NCI-H1092 (cell line): ENCODE data around the gene UGT1A10.
"Not testable (repeated sequence)": the region's sequence is repeated elsewhere in the genome, so short reads cannot be mapped to it uniquely, and the experiment has no call there.

Experiments
- DNase-seq: peaks from one replicate; lab custom pipeline; 2025; lab: John Stamatoyannopoulos, UW

UGT1A10 gene

DNA sequence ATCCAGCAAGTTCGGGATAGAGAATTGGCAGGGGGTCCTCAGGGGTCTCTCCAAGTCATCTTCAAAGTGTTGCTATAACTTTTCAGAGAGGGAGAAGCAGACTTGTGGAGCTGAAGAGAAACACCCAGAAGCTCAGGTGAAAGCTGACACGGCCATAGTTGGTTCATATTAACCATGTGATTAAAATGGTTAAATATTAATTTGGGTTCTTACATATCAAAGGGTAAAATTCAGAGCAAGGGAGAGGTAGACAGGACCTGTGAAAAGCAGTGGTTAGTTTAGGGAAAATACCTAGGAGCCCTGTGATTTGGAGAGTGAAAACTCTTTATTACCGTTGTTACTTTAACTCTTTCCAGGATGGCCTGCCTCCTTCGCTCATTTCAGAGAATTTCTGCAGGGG lies 56.4 kb downstream of the UGT1A10 start, which contains the start of gene UGT1A6:
TSS of gene UGT1A6 (plus strand) at position 243 of the 400 bp plus-strand sequence. CDS start at position 358, 115 bp downstream.
- no peak for DNase-seq

DNA sequence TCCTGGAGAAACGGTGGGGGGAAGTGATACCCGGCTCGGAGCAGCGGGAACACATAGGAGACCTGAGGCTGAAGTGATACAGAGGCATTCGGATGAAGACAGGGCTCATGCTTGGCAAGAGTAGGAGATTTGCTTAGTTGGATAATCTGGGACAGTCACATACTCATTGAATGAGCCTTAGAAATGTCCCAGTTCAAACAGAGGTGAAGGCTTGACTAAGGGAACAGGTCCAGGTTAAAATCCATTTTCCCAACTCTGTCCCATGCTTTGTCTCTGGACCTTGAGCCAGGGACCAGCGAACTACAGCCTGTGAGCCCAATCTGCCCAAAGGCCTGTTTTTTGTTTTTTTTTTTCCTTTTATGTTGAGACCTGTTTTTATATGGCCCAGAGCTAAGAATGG lies 57.7 kb downstream of the UGT1A10 start:
- DNase-seq = no peak

DNA sequence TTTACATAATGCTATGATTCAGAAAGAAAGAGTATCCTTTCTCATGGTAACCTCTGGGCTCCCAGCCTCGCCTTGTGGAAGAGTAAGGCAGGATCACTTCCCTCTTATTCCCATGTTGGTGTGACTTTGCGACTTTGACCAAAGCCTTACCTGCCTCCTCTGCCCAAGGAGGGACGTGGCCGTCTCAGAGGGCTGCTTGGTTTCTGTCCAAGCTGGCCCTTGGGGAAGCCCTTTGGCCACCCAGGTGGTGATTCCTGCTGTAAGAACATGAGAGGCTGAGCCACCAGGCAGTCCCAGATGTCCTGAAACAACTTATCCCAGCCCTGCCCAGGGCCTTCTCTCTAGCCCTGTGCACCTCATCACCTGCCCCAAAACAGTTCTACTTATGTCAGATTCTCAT lies 62.5 kb downstream of the UGT1A10 start:
- DNase-seq = no peak

DNA sequence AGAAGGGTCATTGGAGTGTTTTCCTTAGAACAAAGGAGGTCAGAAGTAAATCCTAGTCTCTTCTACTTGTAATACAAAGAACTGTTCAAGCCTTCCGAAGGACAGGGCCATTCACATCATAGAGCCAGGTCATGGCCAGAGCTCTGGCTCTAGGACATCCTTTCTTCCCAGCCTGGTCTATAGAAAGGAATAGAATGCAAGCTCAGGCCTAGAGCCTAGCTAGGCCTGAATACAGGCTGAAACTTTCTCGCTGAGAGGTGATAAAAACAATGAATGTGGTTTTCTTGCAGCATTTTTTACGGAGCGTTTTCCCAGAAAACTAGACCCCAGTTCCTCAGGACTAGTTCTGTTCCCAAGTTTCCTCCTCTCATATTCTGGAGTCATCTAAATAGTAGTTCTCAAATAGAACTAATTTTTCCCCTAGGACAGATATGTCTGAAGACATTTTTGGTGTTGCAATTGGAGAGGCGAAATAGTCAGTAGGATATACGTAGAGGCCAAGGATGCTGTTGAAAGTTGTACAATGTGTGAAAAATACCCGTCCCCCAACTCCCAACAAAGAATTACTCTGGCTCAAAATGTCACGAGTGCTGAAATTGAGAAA lies 63.3 kb downstream of the UGT1A10 start:
- DNase-seq = no peak

DNA sequence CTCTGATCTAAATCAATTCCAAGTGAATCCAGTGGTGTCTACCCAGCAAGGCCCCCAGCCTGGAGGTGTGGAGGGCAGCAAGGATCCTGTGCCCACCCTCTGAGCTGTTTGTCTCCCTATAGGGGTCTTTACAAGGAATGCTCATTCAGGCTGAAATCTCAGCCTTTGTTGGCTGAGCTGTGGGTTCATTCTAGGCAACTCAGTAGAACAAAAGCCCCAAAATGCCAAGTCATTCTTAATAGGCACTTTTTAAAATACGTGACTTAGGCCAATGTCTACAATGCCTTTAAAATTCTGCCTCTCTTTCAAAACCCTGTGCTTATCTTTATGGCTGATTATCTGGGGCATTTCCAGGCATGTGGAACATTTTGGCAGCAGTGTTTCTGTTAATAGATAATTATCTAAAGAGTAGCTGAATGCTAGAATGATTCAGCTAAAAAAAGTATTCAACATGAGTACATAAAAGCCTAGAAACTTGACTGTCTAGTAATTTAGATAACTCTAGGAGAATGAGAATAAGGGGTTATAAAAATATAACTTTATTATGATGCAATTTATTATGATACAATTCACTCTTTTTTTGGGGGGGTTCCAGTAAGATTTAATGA lies 63.9 kb downstream of the UGT1A10 start:
- DNase-seq = no peak

DNA sequence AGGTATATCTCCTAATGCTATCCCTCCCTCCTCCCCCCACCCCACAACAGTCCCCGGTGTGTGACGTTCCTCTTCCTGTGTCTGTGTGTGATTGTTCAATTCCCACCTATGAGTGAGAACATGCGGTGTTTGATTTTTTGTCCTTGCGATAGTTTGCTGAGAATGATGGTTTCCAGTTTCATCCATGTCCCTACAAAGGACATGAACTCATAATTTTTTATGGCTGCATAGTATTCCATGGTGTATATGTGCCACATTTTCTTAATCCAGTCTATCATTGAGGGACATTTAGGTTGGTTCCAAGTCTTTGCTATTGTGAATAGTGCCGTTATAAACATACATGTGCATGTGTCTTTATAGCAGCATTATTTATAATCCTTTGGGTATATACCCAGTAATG lies 64.6 kb downstream of the UGT1A10 start:
- not testable (repeated sequence) for DNase-seq

DNA sequence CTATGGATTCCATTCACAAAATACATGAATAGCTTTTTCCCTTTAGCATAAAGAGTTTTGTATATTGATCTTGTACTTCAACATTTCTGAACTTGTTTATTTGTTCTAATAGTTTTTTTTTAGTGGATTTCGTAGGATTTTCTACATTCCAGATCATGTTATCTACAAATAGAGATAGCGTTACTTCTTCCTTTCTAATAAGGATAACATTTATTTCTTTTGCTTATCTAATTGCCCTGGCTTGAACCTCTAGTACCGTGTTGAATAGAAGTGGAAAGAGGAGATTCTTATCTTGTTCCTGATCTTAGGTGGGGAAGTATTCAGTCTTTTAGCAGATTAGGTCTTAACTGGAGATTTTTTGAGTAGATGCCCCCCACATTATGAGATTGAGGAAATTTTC lies 66.0 kb downstream of the UGT1A10 start:
- no peak for DNase-seq

DNA sequence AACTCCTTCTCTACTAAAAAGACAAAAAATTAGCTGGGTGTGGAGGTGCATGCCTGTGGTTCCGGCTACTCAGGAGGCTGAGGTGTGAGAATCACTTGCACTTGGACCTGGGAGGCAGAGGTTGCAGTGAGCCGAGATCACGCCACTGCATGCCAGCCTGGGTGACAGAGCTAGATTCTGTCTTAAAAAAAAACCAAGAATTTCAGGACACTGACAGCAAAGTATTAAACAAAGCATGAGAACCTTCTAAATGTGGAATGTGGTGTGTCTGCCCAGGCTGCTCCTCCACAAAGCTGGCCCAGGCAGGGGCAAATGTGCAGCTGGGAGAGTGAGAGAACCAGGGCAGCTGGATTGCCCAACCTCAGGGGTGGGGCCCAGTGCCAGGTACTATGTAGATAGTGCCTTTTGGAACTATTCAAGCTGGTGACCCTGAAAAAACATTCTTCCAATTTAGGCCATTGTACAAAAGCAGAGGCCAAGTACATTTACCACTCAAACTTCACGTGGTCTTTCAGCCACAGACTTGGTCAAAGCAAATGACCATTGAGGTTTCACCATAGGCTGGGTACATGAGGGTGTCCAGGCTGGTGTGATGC lies 69.8 kb downstream of the UGT1A10 start:
- DNase-seq = no peak

DNA sequence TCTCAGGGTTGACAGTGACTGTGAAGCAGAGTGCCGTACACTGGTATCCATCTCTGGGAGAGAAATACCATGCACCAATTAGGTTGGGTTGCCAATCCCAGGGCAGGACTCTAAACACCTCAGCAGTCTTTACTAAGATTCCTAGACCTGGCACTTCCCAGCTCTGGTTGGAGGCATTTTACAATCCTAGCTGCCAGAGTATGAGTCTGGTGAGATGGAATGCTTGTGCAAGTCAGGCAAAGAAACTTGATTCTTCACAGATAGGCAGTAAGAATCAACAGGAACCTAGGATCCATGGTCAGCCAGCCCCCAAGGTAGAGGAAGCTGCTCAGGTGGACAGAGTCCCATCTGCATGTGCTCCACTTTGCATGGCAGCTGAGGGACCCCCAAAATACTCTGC lies 70.5 kb downstream of the UGT1A10 start:
- DNase-seq = no peak

DNA sequence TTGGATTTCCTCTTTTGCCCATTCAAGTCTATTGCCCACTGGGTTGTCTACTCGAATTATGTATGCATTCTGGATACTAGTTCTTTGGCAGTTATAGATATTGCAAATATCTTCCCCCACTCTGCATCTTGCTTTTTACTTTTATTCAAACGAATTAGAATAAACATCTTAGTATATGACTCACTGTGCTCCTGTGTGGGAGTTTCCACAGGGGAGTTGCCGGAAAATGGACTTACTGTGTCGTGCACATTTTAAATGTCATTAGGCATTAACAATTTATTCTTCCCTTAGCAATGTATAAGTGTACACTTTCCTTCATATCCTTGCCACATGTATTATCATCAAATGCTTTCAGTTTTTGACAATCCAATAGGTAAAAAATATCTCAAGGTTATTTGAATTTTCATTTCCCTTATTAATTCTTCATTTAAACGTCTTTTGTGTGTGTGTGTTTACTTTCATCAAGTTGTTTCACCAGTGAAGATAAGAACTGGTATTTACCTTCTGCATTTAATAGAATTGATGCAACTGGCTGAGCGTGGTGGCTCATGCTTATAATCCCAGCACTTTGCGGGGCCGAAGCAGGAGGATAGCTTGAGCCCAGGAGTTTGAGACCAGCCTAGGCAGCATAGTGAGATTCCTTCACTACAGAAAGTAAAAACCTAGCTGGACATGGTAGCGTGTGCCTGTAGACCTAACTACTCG lies 71.8 kb downstream of the UGT1A10 start:
- DNase-seq = no peak

DNA sequence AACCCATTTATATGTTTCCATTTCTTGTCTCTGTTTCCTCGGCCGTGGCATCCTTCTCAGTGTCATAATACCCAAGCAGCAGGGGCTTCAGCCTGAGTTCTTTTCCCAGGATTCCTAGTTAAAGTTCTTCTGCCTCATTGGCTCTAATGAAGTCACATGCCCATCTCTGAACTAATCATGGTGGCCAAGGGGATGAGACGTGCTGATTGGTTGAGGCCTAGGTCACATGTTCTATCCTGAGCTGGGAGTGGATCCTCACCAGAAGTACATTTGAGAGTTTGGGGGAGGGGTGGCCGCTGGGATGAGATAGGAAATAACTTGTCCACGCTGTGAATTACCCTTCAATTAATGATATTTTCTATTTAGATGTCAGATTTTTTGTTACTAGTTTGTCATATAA lies 72.7 kb downstream of the UGT1A10 start:
- no peak for DNase-seq

DNA sequence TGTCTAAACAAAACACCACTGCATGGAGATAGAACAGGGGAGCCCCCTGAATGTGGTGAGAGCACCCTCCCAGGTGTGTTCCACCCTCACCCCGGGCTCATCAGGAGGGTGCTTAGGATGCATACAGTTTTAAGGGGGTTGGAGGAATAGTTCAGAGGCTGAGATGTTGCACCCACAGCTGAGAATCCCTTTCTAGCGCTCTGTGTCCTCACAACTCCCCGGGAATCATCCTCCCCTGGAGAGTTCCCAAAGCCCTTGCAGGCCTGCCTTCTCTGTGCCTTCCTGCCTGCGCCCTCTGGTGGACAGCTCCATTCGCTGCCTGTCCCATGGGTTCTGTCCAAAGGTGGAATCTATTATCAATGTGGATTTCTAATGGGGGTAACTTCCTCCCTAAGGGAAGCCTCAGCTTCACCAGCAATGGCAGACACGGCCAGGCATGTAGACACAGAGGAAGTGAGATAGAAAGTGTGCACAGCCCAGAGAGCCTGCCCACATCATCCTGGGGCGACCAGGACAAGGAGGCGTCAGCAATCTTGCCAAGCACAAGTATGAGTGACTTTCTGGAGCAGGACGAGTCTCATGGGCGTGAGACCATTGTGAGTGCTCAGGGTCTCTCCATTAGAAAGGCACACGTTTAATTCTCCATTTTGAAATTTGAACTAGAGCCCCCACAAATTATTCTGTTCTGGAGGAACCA lies 75.2 kb downstream of the UGT1A10 start:
- DNase-seq = peak; percentile 61

DNA sequence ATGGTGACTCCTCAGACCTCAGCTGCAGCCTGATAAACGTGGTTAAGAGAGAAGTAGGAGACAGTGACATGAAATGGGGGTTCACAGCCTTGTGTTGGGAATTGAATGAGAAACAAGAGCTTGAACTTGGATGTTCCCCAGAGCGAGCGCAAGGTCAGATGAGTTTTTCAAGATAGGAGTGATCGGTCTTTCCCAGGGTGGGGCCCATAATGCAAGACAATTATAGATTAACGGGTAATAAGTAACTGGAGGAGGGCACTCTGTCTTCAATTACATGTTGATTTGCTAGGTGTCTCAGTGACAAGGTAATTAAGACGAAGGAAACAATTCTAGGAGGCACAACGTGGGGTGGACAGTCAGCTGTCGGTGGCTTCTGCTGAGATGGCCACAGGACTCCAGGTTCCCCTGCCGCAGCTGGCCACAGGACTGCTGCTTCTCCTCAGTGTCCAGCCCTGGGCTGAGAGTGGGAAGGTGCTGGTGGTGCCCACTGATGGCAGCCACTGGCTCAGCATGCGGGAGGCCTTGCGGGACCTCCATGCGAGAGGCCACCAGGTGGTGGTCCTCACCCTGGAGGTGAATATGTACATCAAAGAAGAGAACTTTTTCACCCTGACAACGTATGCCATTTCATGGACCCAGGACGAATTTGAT lies 76.5 kb downstream of the UGT1A10 start, which contains the start of gene UGT1A5:
TSS of gene UGT1A5 (plus strand) at position 297 of the 651 bp plus-strand sequence. CDS start at position 382, 85 bp downstream.
- DNase-seq = no peak

DNA sequence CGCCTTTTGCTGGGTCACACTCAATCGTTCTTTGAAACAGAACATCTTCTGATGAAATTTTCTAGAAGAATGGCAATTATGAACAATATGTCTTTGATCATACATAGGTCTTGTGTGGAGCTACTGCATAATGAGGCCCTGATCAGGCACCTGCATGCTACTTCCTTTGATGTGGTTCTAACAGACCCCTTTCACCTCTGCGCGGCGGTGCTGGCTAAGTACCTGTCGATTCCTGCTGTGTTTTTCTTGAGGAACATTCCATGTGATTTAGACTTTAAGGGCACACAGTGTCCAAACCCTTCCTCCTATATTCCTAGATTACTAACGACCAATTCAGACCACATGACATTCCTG lies 77.0 kb downstream of the UGT1A10 start:
- no peak for DNase-seq

DNA sequence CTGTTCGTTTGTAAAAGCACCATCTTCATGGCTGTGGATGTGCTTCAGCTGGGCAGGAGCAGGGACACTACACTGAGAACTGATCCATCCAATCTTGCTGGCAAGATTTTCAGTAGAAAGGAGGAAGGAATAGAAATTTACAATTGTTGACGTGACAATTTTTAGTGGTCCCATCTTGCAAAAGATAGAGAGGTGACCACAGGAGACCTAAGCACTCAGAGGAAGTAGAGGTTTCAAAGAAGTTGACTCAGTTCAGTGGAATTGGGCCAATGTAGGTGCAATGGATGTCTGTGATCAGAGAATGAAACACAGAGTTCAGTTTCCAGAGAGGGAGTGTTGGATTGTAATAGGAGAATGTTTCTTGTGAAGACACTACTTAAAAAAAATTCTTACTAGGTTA lies 77.9 kb downstream of the UGT1A10 start:
- no peak for DNase-seq

DNA sequence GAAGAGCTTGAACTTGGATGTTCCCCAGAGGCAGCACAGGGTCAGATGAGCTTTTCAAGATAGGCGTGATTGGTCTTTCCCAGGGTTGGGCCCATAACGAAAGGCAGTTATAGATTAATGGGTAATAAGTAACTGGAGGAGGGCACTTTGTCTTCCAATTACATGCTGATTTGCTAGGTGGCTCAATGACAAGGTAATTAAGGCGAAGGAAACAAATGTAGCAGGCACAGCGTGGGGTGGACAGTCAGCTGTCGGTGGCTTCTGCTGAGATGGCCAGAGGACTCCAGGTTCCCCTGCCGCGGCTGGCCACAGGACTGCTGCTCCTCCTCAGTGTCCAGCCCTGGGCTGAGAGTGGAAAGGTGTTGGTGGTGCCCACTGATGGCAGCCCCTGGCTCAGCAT lies 82.3 kb downstream of the UGT1A10 start, which contains the start of gene UGT1A4:
TSS of gene UGT1A4 (plus strand) at position 185 of the 400 bp plus-strand sequence. CDS start at position 270, 85 bp downstream.
- no peak for DNase-seq

DNA sequence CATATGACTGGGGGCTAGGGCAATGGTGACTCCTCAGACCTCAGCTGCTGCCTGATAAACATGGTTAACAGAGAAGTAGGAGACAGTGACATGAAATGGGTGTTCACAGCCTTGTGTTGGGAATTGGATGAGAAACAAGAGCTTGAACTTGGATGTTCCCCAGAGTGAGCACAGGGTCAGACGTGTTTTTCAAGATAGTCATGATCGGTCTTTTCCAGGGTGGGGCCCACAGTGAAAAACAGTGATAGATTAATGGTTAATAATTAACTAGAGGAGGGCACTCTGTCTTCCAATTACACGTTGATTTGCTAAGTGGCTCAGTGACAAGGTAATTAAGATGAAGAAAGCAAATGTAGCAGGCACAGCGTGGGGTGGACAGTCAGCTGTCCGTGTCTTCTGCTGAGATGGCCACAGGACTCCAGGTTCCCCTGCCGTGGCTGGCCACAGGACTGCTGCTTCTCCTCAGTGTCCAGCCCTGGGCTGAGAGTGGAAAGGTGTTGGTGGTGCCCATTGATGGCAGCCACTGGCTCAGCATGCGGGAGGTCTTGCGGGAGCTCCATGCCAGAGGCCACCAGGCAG lies 92.6 kb downstream of the UGT1A10 start, which contains the start of gene UGT1A3:
TSS of gene UGT1A3 (plus strand) at position 320 of the 579 bp plus-strand sequence. CDS start at position 405, 85 bp downstream.
- no peak for DNase-seq

DNA sequence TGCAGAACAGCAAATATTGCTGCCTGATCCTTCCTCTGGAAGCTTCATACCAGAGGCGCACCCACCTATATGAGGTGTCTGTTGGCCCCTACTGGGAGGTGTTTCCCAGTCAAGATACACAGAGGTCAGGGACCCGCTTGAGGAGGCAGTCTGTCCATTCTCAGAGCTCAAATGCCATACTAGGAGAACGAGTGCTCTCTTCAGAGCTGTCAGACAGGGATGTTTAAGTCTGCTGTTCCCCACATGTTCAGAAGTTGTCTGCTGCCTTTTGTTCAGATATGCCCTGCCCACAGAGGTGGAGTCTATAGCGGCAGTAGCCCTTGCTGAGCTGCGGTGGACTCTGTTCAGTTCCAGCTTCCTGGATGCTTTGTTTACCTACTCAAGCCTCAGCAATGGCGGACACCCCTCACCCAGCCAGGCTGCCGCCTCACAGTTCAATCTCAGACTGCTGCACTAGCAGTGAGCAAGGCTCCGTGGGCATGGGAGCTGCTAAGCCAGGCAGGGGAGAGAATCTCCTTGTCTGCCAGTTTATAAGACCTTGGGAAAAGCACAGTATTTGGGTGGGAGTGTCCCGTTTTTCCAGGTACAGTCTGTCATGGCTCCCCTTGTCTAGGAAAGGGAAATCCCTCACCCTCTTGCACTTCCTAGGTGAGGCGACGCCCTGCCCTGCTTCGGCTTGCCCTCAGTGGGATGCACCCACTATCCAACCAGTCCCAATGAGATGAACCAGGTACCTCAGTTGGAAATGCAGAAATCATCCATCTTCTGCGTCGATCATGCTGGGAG lies 100.8 kb downstream of the UGT1A10 start:
- DNase-seq = not testable (repeated sequence)

DNA sequence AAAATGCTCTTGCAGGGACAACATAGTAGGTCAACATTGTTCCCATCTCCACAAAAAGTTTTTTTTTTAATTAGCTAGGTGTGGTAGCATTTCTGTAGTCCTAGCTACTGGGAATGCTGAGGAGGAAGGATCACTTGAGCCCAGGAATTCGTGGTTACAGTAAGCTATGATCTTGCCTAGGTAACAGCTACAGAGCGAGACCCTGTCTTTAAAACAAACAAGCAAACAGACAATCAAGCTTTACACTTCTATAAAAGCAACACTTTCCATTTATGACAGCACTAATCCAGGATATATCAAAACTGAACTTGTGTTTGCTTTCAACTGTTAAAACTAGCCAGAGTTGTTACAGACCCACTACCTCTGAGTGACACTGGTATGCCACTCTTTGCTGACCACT lies 104.6 kb downstream of the UGT1A10 start:
- DNase-seq = no peak
